Right lobe of liver (tissue), 6 donors: ENCODE results near the gene CLDN15. TPM values are rescaled to one million over a fixed set of nuclear protein-coding genes. Genes with fewer than 3 reads are reported as not detected.

Experiments used
- ATAC-seq, 4 donors: fragments of 200-7000 bp; cut with Tn5 transposase; one replicate each; pipeline ENCODE4 v1.9.1; 2020; ENCODE audit warnings: mild to moderate bottlenecking in 4 of 4, moderate library complexity in 4 of 4
- DNase-seq, 3 donors: peaks; one replicate each; pipeline ENCODE4 v3.0.0-alpha.2; 2020
- H3K27ac ChIP-seq, 3 donors: fragments of 200-600 bp; one replicate each; pipeline ENCODE4 v1.8.0; 2022
- H3K27me3 ChIP-seq, 2 donors: fragments of 200-600 bp; one replicate each; pipeline ENCODE4 v1.8.0; 2022
- H3K36me3 ChIP-seq, 4 donors: fragments of 200-600 bp; sonication (generic) in 1 of 4; one replicate each; pipeline versions ENCODE4 v1.5.1 to v1.8.0; 2017 to 2022; ENCODE audit warnings: control low read depth in 1 of 4
- H3K4me1 ChIP-seq, 4 donors: fragments of 200-600 bp; sonication (generic) in 1 of 4; one replicate each; pipeline versions ENCODE4 v1.5.1 to v1.8.0; 2017 to 2022; ENCODE audit warnings: control low read depth in 1 of 4
- H3K4me3 ChIP-seq, 3 donors: fragments of 200-600 bp; one replicate each; pipeline ENCODE4 v1.8.0; 2022
- H3K9me3 ChIP-seq, 4 donors: fragments of 200-600 bp; sonication (generic) in 1 of 4; one replicate each; pipeline versions ENCODE4 v1.5.1 to v1.8.0; 2017 to 2022; ENCODE audit warnings: control low read depth in 1 of 4
- CTCF ChIP-seq, 4 donors: fragments of 200-600 bp in 3 of 4; fragments of 450-650 bp in 1 of 4; IDR thresholded peaks; one replicate each; pipeline versions ENCODE4 v1.5.1 to v1.8.0; 2016 to 2022; ENCODE audit warnings: antibody characterized with exemption in 4 of 4, mild to moderate bottlenecking in 2 of 4
- POLR2A ChIP-seq: fragments of 450-650 bp; IDR thresholded peaks from one replicate; pipeline ENCODE4 v1.6.1; 2017; ENCODE audit warnings: antibody characterized with exemption, mild to moderate bottlenecking
- WGBS: methylation state at CpG from one replicate; pipeline ENCODE4 v1.1.6; 2018; ENCODE audit warnings: low coverage, low lambda C conversion rate; ENCODE audit not compliant: insufficient coverage; ENCODE audit errors: missing lambda C conversion rate; 5-methylcytosine and 5-hydroxymethylcytosine counted together
- intact Hi-C, 2 donors: fragments of 100-400 bp; cut with DNase I; formaldehyde crosslinking; loops; one replicate each; pipeline versions ENCODE4 v1.11.2 to v1.14.1; 2022
- total RNA-seq, 6 experiments: library from RNA; depleted of rRNA in 2 of 6; stranded (reverse); fragments of >200 nt in 2 of 6; fragmentation: NEBNext Ultra II Directional in 3 of 6; extraction: Animal tissue kit (Norgen Biotek cat#: 25700) in 3 of 6; gene quantifications; one replicate each; pipeline versions ENCODE4 v1.1.0 to v1.2.4, GENCODE V29; 2016 to 2023
- donor health status: DM: no; HTN: yes; CAD: no.
- donor health status: DM: no; HTN: no; CAD: no.
- donor health status: DM: no; HTN: no; CAD: no.
- donor health status: DM: no; HTN: yes; CAD: no.
- donor health status: DM: no; HTN: yes; CAD: no.

CLDN15 gene
- total RNA-seq, 6 experiments from 2014 or later = 5.9 to 10.8 (median 9.2) TPM

- under 1% methylated on average over 54 of the region's 55 CpGs for WGBS
- no peak for TF ChIP-seq CTCF (IDR thresholded peaks at IDR 0.05)
- peak; percentile 48 for TF ChIP-seq POLR2A
- Histone ChIP-seq H3K4me1 (peaks cover 0 to 15% (median 5%) of the 10 kb centered on the region in 4 donors), H3K27ac (peak overlapping the region; percentile 48 to 70 (median 53)), H3K9me3 (no peaks in the 10 kb centered on the region), H3K27me3 (no peaks in the 10 kb centered on the region), H3K4me3 (peak overlapping the region; percentile 87 to 95 (median 91)), H3K36me3 (peaks cover 0 to 11% (median 0%) of the 10 kb centered on the region in 4 donors)
- intact Hi-C loops = no loop called here
- ATAC-seq = peak; percentile 100
- DNase-seq = peak; percentile 98 to 99 (median 99)
These were observed 14.5 kb upstream of the CLDN15 start for GRCh38 chr7:101251871-101252659.

DNA sequence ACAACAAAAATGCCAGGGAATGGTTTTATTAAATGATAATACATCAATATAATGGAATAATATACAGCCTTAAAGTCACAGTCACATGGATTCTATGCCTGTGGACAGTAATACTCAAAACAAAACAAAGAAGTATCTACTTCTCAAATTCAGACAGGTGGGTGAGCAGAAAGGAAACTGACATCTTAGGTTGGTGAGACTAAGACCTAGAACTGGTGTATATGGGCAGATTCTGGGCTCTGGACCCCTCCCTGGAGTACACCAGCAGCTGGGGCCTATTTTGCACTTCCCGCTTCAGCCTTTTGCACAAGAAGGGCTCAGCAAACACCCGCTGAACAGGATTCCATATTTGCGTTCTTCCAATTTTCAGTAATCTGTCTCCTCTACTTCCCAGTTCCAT lies 12.7 kb upstream of the CLDN15 start:
- ATAC-seq (no peak), DNase-seq (no peak)
- H3K27me3 ChIP-seq = no peaks in the 10 kb centered on the region

DNA sequence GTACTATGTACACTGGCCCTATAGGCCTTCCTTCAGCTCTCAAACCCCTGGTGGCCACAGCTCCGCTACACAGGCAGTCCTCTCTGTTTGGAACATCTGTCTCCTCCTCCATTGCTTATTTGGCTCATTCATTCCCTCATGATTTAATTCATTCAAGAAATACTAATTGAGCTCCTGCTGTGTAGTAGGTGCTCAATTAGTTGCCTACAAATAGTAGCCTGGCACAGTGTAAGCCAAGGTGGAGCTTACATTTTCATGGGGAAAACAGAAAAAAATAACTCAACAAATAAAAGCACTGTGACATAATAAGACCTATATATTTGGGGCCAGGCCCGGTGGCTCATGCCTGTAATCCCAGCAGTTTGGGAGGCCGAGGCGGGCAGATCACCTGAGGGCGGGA lies 10.7 kb upstream of the CLDN15 start:
- TF ChIP-seq CTCF (IDR thresholded peaks at IDR 0.05) (no peak), POLR2A (no peak)
- no peak for ATAC-seq
- H3K27me3 ChIP-seq = no peaks in the 10 kb centered on the region
- intact Hi-C loops = no loop called here
- H3K9me3 ChIP-seq = no peaks in the 10 kb centered on the region
- H3K4me3 ChIP-seq = no peak overlapping the region
- H3K4me1 ChIP-seq = peaks cover 0 to 30% (median 11%) of the 10 kb centered on the region in 4 donors
- no peak for DNase-seq
- no peak overlapping the region for H3K27ac ChIP-seq
- WGBS = 98% methylated on average over 5 of the region's 5 CpGs
- H3K36me3 ChIP-seq = peaks cover 0 to 11% (median 0%) of the 10 kb centered on the region in 4 donors

More for the DNA sequence above, 12.7 kb upstream of the CLDN15 start:
- intact Hi-C loops = no loop called here
- Histone ChIP-seq H3K4me1 (peaks cover 0 to 21% (median 8%) of the 10 kb centered on the region in 4 donors), H3K9me3 (no peaks in the 10 kb centered on the region), H3K36me3 (peaks cover 0 to 11% (median 0%) of the 10 kb centered on the region in 4 donors), H3K27ac (no peak overlapping the region), H3K4me3 (no peak overlapping the region)
- TF ChIP-seq POLR2A (no peak), CTCF (IDR thresholded peaks at IDR 0.05) (no peak)
- 89% methylated on average over 3 of the region's 3 CpGs for WGBS

DNA sequence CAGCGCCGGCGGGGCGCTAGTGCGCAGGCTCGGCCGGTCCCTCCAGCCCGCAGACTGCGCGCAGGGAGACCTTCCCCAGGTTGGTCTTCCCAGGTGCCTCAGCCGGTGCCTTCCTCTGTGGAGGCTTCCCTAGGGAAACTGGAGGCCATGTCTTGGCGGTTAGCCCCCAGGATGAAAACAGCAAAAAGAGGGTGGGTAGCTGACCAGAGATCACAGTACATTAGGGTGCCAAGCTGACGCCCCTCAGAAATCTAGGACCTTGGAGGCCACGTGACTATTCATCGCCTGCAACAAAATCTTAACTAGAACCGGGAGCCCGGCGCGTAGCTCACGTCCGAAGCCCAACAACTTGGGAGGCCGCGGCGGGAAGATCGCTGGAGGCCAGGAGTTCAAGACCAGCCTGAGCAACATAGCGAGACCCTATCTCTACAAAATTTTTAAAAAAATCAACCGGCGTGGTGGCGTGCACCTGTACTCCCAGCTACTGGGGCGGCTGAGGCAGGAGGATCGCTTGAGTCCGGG lies 7.6 kb upstream of the CLDN15 start:
- peaks cover 0 to 19% (median 3%) of the 10 kb centered on the region in 4 donors for H3K36me3 ChIP-seq
- ATAC-seq (no peak), DNase-seq (no peak)
- WGBS = 12% methylated on average over 18 of the region's 32 CpGs
- no peaks in the 10 kb centered on the region for H3K9me3 ChIP-seq
- intact Hi-C loops = no loop called here
- no peak for TF ChIP-seq POLR2A
- peaks cover 0 to 16% (median 7%) of the 10 kb centered on the region in 4 donors for H3K4me1 ChIP-seq
- no peaks in the 10 kb centered on the region for H3K27me3 ChIP-seq
- peak overlapping the region; percentile 73 to 80 (median 77) for H3K4me3 ChIP-seq
- H3K27ac ChIP-seq = peak overlapping the region; percentile 93 to 94 (median 94)
